ACC112 (cell line): ENCODE data around the gene TMEM120B.
"Not testable (repeated sequence)": the region's sequence is repeated elsewhere in the genome, so short reads cannot be mapped to it uniquely, and the experiment has no call there.

ENCODE experiments used
- H2AFZ ChIP-seq: fragments of 200-600 bp; sonication (generic); one replicate; pipeline ENCODE4 v1.6.0; 2017; ENCODE audit warnings: antibody characterized with exemption, low read length; ENCODE audit not compliant: unreplicated experiment
- H3K27ac ChIP-seq: fragments of 200-600 bp; sonication (generic); 2 replicates; pipeline ENCODE4 v1.5.1; 2014; ENCODE audit warnings: low read depth, mild to moderate bottlenecking, antibody characterized with exemption, low read length, moderate library complexity
- H3K27me3 ChIP-seq: fragments of 200-600 bp; sonication (generic); 2 replicates; pipeline ENCODE4 v1.6.1; 2014; ENCODE audit warnings: mild to moderate bottlenecking, antibody characterized with exemption, low read length, moderate library complexity, mixed read lengths; ENCODE audit not compliant: insufficient read depth
- H3K36me3 ChIP-seq: fragments of 200-600 bp; sonication (generic); 2 replicates; pipeline ENCODE4 v1.6.1; 2016; ENCODE audit warnings: mild to moderate bottlenecking, antibody characterized with exemption, low read length, moderate library complexity, mixed read lengths; ENCODE audit not compliant: insufficient read depth
- H3K4me1 ChIP-seq: fragments of 200-600 bp; sonication (generic); one replicate; pipeline ENCODE4 v1.6.1; 2016; ENCODE audit warnings: low read length, mixed read lengths; ENCODE audit not compliant: insufficient read depth, unreplicated experiment, control insufficient read depth
- H3K4me3 ChIP-seq: fragments of 200-600 bp; sonication (generic); 2 replicates; pipeline ENCODE4 v1.5.1; 2014; ENCODE audit warnings: mild to moderate bottlenecking, low read depth, low read length
- H3K79me2 ChIP-seq: fragments of 200-600 bp; sonication (generic); one replicate; pipeline ENCODE4 v1.6.0; 2016; ENCODE audit warnings: low read length; ENCODE audit not compliant: control insufficient read depth, unreplicated experiment, insufficient read depth

TMEM120B gene

DNA sequence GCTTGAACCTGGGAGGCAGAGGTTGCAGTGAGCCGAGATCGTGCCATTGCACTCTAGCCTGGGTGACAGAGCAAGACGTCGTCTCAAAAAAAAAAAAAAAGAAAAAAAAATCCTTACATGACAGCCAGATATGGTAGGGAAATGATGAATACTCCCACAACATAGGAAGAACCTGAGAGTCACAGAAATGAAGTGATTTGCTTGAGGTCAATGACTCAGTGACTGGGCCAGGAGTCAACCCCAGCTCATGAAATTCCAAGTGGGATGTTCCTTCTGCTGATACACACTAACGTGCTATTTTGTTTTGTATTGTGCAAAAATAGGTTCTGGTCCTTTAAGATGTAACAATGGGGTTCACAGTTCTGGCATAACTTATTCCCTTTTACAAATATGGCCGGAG lies 71.9 kb downstream of the TMEM120B start:
- no peaks in the 10 kb centered on the region for H3K79me2 ChIP-seq
- peak overlapping the region; percentile 61; the same call in 1 of the 2 replicates for H3K27ac ChIP-seq
- H3K36me3 ChIP-seq = no peaks in the 10 kb centered on the region
- no peak overlapping the region for H2AFZ ChIP-seq
- 0 out of 2 replicates have a peak overlapping the region, but pooled peaks have one; percentile 1 for H3K4me3 ChIP-seq
- peaks cover 37% of the 10 kb centered on the region for H3K4me1 ChIP-seq
- no peaks in the 10 kb centered on the region for H3K27me3 ChIP-seq

DNA sequence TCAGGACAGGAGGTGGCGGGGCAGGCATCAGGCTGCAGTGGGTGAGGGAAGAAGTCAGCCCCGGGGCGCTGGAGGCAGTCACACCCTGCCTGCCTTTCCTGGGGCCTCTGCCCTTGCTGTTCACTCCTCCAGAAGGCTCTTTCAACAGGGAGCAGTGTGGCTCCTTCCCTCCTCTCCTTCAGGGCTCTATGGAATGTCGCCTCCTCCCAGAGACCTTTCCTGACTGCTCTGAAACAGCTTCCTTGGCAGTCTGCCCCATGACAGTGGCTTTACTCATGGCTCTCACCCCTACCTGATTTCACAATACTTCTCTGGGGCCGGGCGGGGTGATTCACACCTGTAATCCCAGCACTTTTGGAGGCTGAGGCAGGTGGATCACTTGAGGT lies 73.9 kb downstream of the TMEM120B start:
- H3K27me3 ChIP-seq = no peaks in the 10 kb centered on the region
- H3K4me3 ChIP-seq = no peak overlapping the region
- no peak overlapping the region for H2AFZ ChIP-seq
- H3K79me2 ChIP-seq = no peaks in the 10 kb centered on the region
- H3K36me3 ChIP-seq = no peaks in the 10 kb centered on the region
- peaks cover 35% of the 10 kb centered on the region for H3K4me1 ChIP-seq
- peak overlapping the region; percentile 8; the same call in 1 of the 2 replicates for H3K27ac ChIP-seq

GRCh38 chr12:121787063-121788025 lies 74.8 kb downstream of the TMEM120B start:
- Histone ChIP-seq H3K4me1 (peaks cover 26% of the 10 kb centered on the region), H3K27me3 (no peaks in the 10 kb centered on the region), H3K36me3 (no peaks in the 10 kb centered on the region), H3K4me3 (no peak overlapping the region), H3K27ac (no peak overlapping the region), H2AFZ (no peak overlapping the region), H3K79me2 (no peaks in the 10 kb centered on the region)

DNA sequence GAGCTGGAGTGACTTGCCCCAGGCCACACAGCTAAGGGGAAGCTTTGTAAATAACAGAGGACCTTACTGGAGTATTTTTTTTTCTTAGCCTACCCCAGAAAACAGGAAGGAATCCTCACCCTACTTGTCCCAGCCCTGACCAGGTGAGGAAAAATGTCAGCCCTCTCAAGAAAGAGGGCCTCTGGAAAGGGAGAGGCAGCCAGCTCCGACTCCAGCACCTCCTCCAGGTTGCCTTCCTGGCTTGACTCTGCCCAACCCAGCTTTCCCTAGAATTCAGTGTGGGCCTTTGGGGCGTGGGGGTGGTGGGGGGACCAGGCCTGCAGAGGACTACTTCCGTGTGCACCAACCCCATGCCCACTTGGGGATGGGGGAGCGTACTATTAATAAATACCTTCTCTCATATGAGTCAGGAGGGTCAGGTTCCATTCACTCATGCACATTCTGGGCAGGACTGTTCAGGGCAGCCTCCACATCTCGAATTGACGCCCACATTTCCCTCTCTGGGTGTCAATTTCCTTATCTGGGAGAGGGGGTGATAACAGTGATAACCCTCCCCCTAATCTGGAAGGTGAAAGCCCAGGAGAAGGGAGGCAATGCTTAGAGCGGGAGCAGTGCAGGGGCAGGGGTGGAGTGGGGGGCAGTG lies 75.7 kb downstream of the TMEM120B start:
- Histone ChIP-seq H3K79me2 (no peaks in the 10 kb centered on the region), H3K4me3 (no peak overlapping the region), H2AFZ (no peak overlapping the region), H3K36me3 (no peaks in the 10 kb centered on the region), H3K4me1 (peaks cover 24% of the 10 kb centered on the region), H3K27ac (no peak overlapping the region), H3K27me3 (no peaks in the 10 kb centered on the region)

GRCh38 chr12:121789233-121789781 lies 76.8 kb downstream of the TMEM120B start:
- no peaks in the 10 kb centered on the region for H3K36me3 ChIP-seq
- no peaks in the 10 kb centered on the region for H3K27me3 ChIP-seq
- peaks cover 16% of the 10 kb centered on the region for H3K4me1 ChIP-seq
- no peak overlapping the region for H2AFZ ChIP-seq
- H3K27ac ChIP-seq = no peak overlapping the region
- no peaks in the 10 kb centered on the region for H3K79me2 ChIP-seq
- H3K4me3 ChIP-seq = no peak overlapping the region

DNA sequence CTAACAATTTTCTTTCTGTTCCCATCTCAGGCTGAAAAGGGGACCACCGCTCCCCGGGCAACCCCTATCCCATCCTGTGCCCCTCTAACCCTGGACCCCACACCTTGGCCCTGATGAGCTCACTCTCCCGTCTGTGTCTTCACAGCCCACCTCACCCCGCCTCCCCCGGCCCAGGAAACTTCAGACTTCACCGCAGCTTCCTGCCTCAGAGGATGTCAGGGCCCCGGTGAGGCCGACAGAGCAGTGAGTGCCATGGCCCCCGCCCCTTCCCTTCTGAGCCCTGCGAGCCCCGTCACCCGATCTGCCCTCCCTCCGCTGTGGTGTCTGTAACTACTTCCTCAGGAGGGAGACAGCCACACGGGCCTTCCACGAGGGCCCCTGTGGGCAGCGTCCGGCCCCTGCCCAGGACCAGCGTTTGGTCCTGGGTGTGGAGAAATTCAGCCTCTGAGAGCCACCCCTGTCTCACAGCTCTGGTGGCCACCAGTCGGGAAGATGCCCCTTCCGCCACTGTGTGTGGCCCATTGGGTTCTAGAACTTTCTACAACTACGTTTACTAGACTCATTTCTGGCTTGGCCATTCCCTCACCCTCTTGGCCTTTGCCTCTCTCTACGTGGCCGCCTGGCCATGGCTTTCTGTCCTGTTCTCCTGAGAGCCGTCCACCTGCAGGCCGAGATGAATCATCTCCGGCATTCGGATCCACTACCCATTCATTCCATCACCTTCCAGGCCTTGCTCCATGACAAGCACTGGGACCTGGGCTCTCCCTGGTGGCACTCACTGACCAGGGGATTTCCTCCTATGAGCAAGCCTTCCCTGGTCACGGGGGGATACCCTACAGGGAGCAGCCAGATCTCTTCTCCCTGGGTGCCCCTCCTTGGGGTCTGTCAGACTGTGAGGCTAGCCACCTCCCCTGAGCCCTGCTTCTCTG lies 77.5 kb downstream of the TMEM120B start:
- Histone ChIP-seq H3K4me1 (peaks cover 9% of the 10 kb centered on the region), H3K36me3 (no peaks in the 10 kb centered on the region), H2AFZ (no peak overlapping the region), H3K79me2 (no peaks in the 10 kb centered on the region), H3K27ac (no peak overlapping the region), H3K27me3 (no peaks in the 10 kb centered on the region), H3K4me3 (no peak overlapping the region)

GRCh38 chr12:121790785-121791184 lies 78.2 kb downstream of the TMEM120B start:
- H3K79me2 ChIP-seq, H3K27ac ChIP-seq, H3K27me3 ChIP-seq, H3K36me3 ChIP-seq, H3K4me3 ChIP-seq, H2AFZ ChIP-seq: not testable (repeated sequence)
- peaks cover 10% of the 10 kb centered on the region for H3K4me1 ChIP-seq

GRCh38 chr12:121791671-121792551 lies 79.4 kb downstream of the TMEM120B start:
- no peak overlapping the region for H3K27ac ChIP-seq
- H3K27me3 ChIP-seq = no peaks in the 10 kb centered on the region
- H3K4me1 ChIP-seq = peaks cover 12% of the 10 kb centered on the region
- no peaks in the 10 kb centered on the region for H3K36me3 ChIP-seq
- no peak overlapping the region for H2AFZ ChIP-seq
- no peak overlapping the region for H3K4me3 ChIP-seq
- peaks cover 8% of the 10 kb centered on the region for H3K79me2 ChIP-seq

GRCh38 chr12:121792607-121793439 lies 80.3 kb downstream of the TMEM120B start:
- H3K27me3 ChIP-seq = no peaks in the 10 kb centered on the region
- no peak overlapping the region for H3K27ac ChIP-seq
- H2AFZ ChIP-seq = no peak overlapping the region
- peak overlapping the region; percentile 87 for H3K4me3 ChIP-seq
- no peaks in the 10 kb centered on the region for H3K36me3 ChIP-seq
- peaks cover 14% of the 10 kb centered on the region for H3K79me2 ChIP-seq
- peaks cover 15% of the 10 kb centered on the region for H3K4me1 ChIP-seq
